Right lobe of liver (tissue), 6 donors: ENCODE data around the gene SPATA7. TPM values are rescaled to one million over a fixed set of nuclear protein-coding genes. Genes with fewer than 3 reads are reported as not detected.
A peak's percentile ranks its signal among the peaks of the same experiment; 100 is the strongest.

Experiments used
- ATAC-seq, 4 donors: fragments of 200-7000 bp; cut with Tn5 transposase; one replicate each; pipeline ENCODE4 v1.9.1; 2020; ENCODE audit warnings: mild to moderate bottlenecking in 4 of 4, moderate library complexity in 4 of 4
- DNase-seq, 3 donors: peaks; one replicate each; pipeline ENCODE4 v3.0.0-alpha.2; 2020
- H3K27ac ChIP-seq, 3 donors: fragments of 200-600 bp; one replicate each; pipeline ENCODE4 v1.8.0; 2022
- H3K27me3 ChIP-seq, 2 donors: fragments of 200-600 bp; one replicate each; pipeline ENCODE4 v1.8.0; 2022
- H3K36me3 ChIP-seq, 4 donors: fragments of 200-600 bp; sonication (generic) in 1 of 4; one replicate each; pipeline versions ENCODE4 v1.5.1 to v1.8.0; 2017 to 2022; ENCODE audit warnings: control low read depth in 1 of 4
- H3K4me1 ChIP-seq, 4 donors: fragments of 200-600 bp; sonication (generic) in 1 of 4; one replicate each; pipeline versions ENCODE4 v1.5.1 to v1.8.0; 2017 to 2022; ENCODE audit warnings: control low read depth in 1 of 4
- H3K4me3 ChIP-seq, 3 donors: fragments of 200-600 bp; one replicate each; pipeline ENCODE4 v1.8.0; 2022
- H3K9me3 ChIP-seq, 4 donors: fragments of 200-600 bp; sonication (generic) in 1 of 4; one replicate each; pipeline versions ENCODE4 v1.5.1 to v1.8.0; 2017 to 2022; ENCODE audit warnings: control low read depth in 1 of 4
- POLR2A ChIP-seq: fragments of 450-650 bp; IDR thresholded peaks from one replicate; pipeline ENCODE4 v1.6.1; 2017; ENCODE audit warnings: antibody characterized with exemption, mild to moderate bottlenecking
- WGBS: methylation state at CpG from one replicate; pipeline ENCODE4 v1.1.6; 2018; ENCODE audit warnings: low coverage, low lambda C conversion rate; ENCODE audit not compliant: insufficient coverage; ENCODE audit errors: missing lambda C conversion rate; 5-methylcytosine and 5-hydroxymethylcytosine counted together
- intact Hi-C, 2 donors: fragments of 100-400 bp; cut with DNase I; formaldehyde crosslinking; loops; one replicate each; pipeline versions ENCODE4 v1.11.2 to v1.14.1; 2022
- total RNA-seq, 6 experiments: library from RNA; depleted of rRNA in 2 of 6; stranded (reverse); fragments of >200 nt in 2 of 6; fragmentation: NEBNext Ultra II Directional in 3 of 6; extraction: Animal tissue kit (Norgen Biotek cat#: 25700) in 3 of 6; gene quantifications; one replicate each; pipeline versions ENCODE4 v1.1.0 to v1.2.4, GENCODE V29; 2016 to 2023
- TF ChIP-seq, protein P1 (sequence below), 4 donors: fragments of 200-600 bp in 3 of 4; fragments of 450-650 bp in 1 of 4; IDR thresholded peaks; one replicate each; pipeline versions ENCODE4 v1.5.1 to v1.8.0; 2016 to 2022; ENCODE audit warnings: antibody characterized with exemption in 4 of 4, mild to moderate bottlenecking in 2 of 4
- donor health status: DM: no; HTN: yes; CAD: no.
- donor health status: DM: no; HTN: no; CAD: no.
- donor health status: DM: no; HTN: no; CAD: no.
- donor health status: DM: no; HTN: yes; CAD: no.
- donor health status: DM: no; HTN: yes; CAD: no.

The SPATA7 gene
- total RNA-seq, 6 experiments from 2014 or later: 3.3 to 10.2 (median 5.6) TPM

- no peaks in the 10 kb centered on the region for H3K27me3 ChIP-seq
- no peak for TF ChIP-seq POLR2A
- TF ChIP-seq, protein P1, sequence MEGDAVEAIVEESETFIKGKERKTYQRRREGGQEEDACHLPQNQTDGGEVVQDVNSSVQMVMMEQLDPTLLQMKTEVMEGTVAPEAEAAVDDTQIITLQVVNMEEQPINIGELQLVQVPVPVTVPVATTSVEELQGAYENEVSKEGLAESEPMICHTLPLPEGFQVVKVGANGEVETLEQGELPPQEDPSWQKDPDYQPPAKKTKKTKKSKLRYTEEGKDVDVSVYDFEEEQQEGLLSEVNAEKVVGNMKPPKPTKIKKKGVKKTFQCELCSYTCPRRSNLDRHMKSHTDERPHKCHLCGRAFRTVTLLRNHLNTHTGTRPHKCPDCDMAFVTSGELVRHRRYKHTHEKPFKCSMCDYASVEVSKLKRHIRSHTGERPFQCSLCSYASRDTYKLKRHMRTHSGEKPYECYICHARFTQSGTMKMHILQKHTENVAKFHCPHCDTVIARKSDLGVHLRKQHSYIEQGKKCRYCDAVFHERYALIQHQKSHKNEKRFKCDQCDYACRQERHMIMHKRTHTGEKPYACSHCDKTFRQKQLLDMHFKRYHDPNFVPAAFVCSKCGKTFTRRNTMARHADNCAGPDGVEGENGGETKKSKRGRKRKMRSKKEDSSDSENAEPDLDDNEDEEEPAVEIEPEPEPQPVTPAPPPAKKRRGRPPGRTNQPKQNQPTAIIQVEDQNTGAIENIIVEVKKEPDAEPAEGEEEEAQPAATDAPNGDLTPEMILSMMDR (IDR thresholded peaks at IDR 0.05): no peak
Measured at GRCh38 chr14:88388741-88389282, 3.4 kb downstream of the SPATA7 start.

DNA sequence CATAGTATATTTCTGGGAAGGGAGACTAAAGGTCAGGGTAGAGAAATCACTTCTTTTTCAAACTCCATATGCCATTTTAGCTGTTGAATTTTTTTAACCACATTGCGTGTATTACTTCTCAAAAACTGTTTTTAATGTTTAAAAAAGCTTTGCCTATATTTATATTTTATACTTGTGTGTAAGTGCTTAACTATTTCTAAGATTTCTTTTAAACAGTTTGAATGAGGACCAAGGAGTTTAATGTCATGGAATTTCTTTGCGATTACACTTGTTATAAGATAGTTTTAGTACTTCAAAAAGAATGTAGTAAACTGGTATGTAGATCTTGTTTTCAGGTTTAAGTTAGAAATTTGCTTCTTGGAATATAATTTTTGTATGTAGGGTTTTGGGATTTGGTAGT, 7.2 kb downstream of the SPATA7 start:
- WGBS: 100% methylated on average over 2 of the region's 2 CpGs
- ATAC-seq: no peak
- no peak for DNase-seq
- peaks cover 0 to 6% (median 0%) of the 10 kb centered on the region in 4 donors for H3K4me1 ChIP-seq
- no peaks in the 10 kb centered on the region for H3K27me3 ChIP-seq
- no peak overlapping the region for H3K27ac ChIP-seq
- intact Hi-C loops: no loop called here
- peaks cover 0 to 6% (median 2%) of the 10 kb centered on the region in 4 donors for H3K36me3 ChIP-seq
- no peaks in the 10 kb centered on the region for H3K9me3 ChIP-seq
- TF ChIP-seq POLR2A: no peak
- TF ChIP-seq, protein P1 (IDR thresholded peaks at IDR 0.05): no peak
- no peak overlapping the region for H3K4me3 ChIP-seq

More at GRCh38 chr14:88388741-88389282, 3.4 kb downstream of the SPATA7 start:
- H3K4me1 ChIP-seq: peaks cover 0 to 6% (median 3%) of the 10 kb centered on the region in 4 donors
- no peak overlapping the region for H3K27ac ChIP-seq
- DNase-seq: no peak
- no peaks in the 10 kb centered on the region for H3K36me3 ChIP-seq
- intact Hi-C loops: no loop called here
- 36% methylated on average over 6 of the region's 6 CpGs for WGBS
- peak in 2 of 4 donors; percentile 17 to 49 for ATAC-seq
- no peaks in the 10 kb centered on the region for H3K9me3 ChIP-seq
- no peak overlapping the region for H3K4me3 ChIP-seq

DNA sequence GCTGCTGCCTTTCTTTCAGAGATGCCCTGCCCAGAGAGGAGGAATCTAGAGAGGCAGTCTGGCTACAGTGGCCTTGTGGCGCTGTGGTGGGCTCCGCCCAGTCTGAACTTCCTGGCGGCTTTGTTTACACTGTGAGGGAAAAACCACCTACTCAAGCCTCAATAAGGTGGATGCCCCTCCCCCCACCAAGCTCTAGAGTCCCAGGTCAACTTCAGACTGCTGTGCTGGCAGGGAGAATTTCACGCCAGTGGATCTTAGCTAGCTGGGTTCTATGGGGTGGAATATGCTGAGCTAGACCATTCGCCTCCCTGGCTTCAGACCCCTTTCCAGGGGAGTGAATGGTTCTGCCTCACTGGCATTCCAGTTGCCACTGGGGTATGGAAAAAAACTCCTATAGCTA, 25.6 kb downstream of the SPATA7 start:
- TF ChIP-seq, protein P1 (IDR thresholded peaks at IDR 0.05): no peak
- no peak for TF ChIP-seq POLR2A
- no peaks in the 10 kb centered on the region for H3K4me1 ChIP-seq
- ATAC-seq: no peak
- H3K4me3 ChIP-seq: no peak overlapping the region
- no peak for DNase-seq
- intact Hi-C loops: no loop called here
- H3K36me3 ChIP-seq: peaks cover 0 to 2% (median 0%) of the 10 kb centered on the region in 4 donors
- no peaks in the 10 kb centered on the region for H3K9me3 ChIP-seq
- WGBS: no CpG with 5 or more reads among the region's 5 CpGs
- H3K27ac ChIP-seq: no peak overlapping the region
- no peaks in the 10 kb centered on the region for H3K27me3 ChIP-seq

GRCh38 chr14:88417594-88417993, 32.1 kb downstream of the SPATA7 start:
- intact Hi-C loops: no loop called here
- DNase-seq (no peak), ATAC-seq (no peak)
- H3K36me3 ChIP-seq: peaks cover 0 to 5% (median 0%) of the 10 kb centered on the region in 4 donors
- no peaks in the 10 kb centered on the region for H3K9me3 ChIP-seq
- no peak overlapping the region for H3K4me3 ChIP-seq
- H3K27ac ChIP-seq: no peak overlapping the region
- no peaks in the 10 kb centered on the region for H3K27me3 ChIP-seq
- TF ChIP-seq POLR2A: no peak
- TF ChIP-seq, protein P1 (IDR thresholded peaks at IDR 0.05): no peak
- no peaks in the 10 kb centered on the region for H3K4me1 ChIP-seq

GRCh38 chr14:88420187-88420586, 34.7 kb downstream of the SPATA7 start:
- no peak for ATAC-seq

More at GRCh38 chr14:88420187-88420586, 34.7 kb downstream of the SPATA7 start:
- Histone ChIP-seq H3K27ac (no peak overlapping the region), H3K4me1 (no peaks in the 10 kb centered on the region), H3K4me3 (no peak overlapping the region), H3K36me3 (peaks cover 0 to 5% (median 0%) of the 10 kb centered on the region in 4 donors), H3K9me3 (no peaks in the 10 kb centered on the region), H3K27me3 (no peaks in the 10 kb centered on the region)
- WGBS: 75% methylated on average over 3 of the region's 3 CpGs
- TF ChIP-seq, protein P1 (IDR thresholded peaks at IDR 0.05): no peak
- no peak for TF ChIP-seq POLR2A
- DNase-seq: no peak
- intact Hi-C loops: no loop called here
